GM12878 (cell line): ENCODE measurements around the gene PRKCB.

Experiments used
- MAX ChIP-seq: IDR thresholded peaks from 2 replicates; pipeline ENCODE4 v1.6.1; 2012; ENCODE audit warnings: low read depth, low read length, improper control_type of control experiment
- NRF1 ChIP-seq: conservative IDR thresholded peaks from 2 replicates; pipeline ENCODE4 v1.6.1; 2011; ENCODE audit warnings: mild to moderate bottlenecking, low read depth, low read length, improper control_type of control experiment
- RB1 ChIP-seq: fragments of 450-650 bp; formaldehyde crosslinking; IDR thresholded peaks from 2 replicates; pipeline ENCODE4 v1.6.1; 2017; ENCODE audit warnings: mild to moderate bottlenecking, borderline replicate concordance
- SIN3A ChIP-seq: IDR thresholded peaks from 2 replicates; pipeline ENCODE4 v1.6.1; 2012; ENCODE audit warnings: low read depth, low read length, improper control_type of control experiment
- TAF1 ChIP-seq: IDR thresholded peaks from 2 replicates; pipeline ENCODE4 v1.6.1; 2011; ENCODE audit warnings: mild to moderate bottlenecking, low read depth, low read length, borderline replicate concordance
- ZNF687 ChIP-seq: fragments of 450-650 bp; IDR thresholded peaks from 2 replicates; pipeline ENCODE4 v1.6.1; 2017; ENCODE audit warnings: mild to moderate bottlenecking, moderate library complexity

GRCh38 chr16:24119807-24120206, 284.0 kb downstream of the PRKCB start:
- TF ChIP-seq ZNF687 (no peak), MAX (no peak), NRF1 (no peak), TAF1 (no peak), RB1 (no peak), SIN3A (no peak)
